ENCODE results near the gene TTLL3. TPM values are rescaled to one million over a fixed set of nuclear protein-coding genes. Genes with fewer than 3 reads are reported as not detected.
"Not testable (repeated sequence)": the region's sequence is repeated elsewhere in the genome, so short reads cannot be mapped to it uniquely, and the experiment has no call there.

The TTLL3 gene
- total and polyA plus RNA-seq, 2 donors (not counting 1 experiment from before 2014, with no cell fraction given): 84.5 to 168 TPM

DNA sequence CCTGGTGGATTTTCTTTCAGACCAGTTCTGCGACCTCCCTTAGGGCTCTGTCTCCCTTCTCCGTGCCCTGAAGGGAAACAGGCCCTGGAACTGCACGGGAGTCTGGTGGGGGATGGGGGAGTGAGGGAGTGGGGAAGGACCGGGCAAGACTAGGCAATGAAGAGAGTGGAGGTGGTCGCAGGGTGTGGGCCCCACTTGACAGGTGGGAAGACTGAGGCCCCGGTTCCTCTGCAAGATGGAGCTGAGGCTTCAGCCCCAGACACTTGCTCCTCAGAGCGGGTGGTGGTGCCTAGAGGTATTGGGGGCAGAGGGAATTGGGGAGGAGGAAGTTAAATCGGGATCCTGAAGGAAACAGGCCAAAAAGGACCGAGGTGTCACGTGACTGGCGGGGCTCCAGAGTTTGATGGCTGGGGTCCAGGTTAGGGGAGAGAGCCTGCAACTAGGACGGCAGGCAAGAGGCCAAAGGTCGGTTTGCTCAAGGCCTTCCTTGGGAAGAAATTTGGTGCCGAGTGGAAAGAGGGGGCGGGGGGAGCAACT, 39.7 kb upstream of the TTLL3 start:
- Histone ChIP-seq H3K4me3 (ENCODE audit: control extremely low read depth in 1 of 5, extremely low read depth in 1 of 5, insufficient read depth in 1 of 5, low read depth in 2 of 5, low read length in 4 of 5) (peak overlapping the region; percentile 38 to 63 (median 39)), H4K20me1 (ENCODE audit: control insufficient read depth, insufficient read depth, low read length, poor library complexity, severe bottlenecking) (no peaks in the 10 kb centered on the region), H3K79me2 (ENCODE audit: control insufficient read depth, insufficient read depth, low read length) (no peaks in the 10 kb centered on the region), H2AFZ (ENCODE audit: insufficient read depth, low read depth, low read length, poor library complexity, severe bottlenecking) (peak overlapping the region; percentile 69), H3K4me1 (ENCODE audit: control insufficient read depth in 2 of 2, insufficient read depth in 2 of 2, low read length in 2 of 2) (peaks cover 17 to 18% of the 10 kb centered on the region in 2 donors), H3K27me3 (replicated peaks in 1 of 4; ENCODE audit: control extremely low read depth in 1 of 4, control insufficient read depth in 3 of 4, insufficient read depth in 4 of 4, low read length in 3 of 4) (peaks cover 0 to 12% (median 2%) of the 10 kb centered on the region in 4 experiments), H3K9ac (ENCODE audit: low read length) (peak overlapping the region; percentile 65), H3K9me3 (ENCODE audit: control extremely low read depth in 1 of 3, control insufficient read depth in 2 of 3, insufficient read depth in 1 of 3, low read length in 2 of 3) (no peaks in the 10 kb centered on the region), H3K4me2 (replicated peaks; ENCODE audit: low read depth, low read length, poor library complexity, severe bottlenecking) (peak overlapping the region; percentile 91), H3K27ac (ENCODE audit: low read length in 2 of 2) (no peak overlapping the region), H3K36me3 (replicated peaks in 1 of 2; ENCODE audit: control extremely low read depth in 1 of 2, control insufficient read depth in 1 of 2, extremely low read depth in 1 of 2, insufficient read depth in 2 of 2, low read length in 1 of 2) (peaks cover 0 to 2% of the 10 kb centered on the region in 2 experiments)
- peaks cover 5% of the 10 kb centered on the region for H3K27me3 Mint-ChIP-seq
- intact Hi-C loops (cut with micrococcal nuclease): no loop called here
- ChIA-PET POLR2A (interaction anchor here (1.2 to 1.7 kb wide), 2 partner anchors 19 to 22 kb away, joined by 3 to 7 read pairs; partner anchors contain the start of gene TADA3), CTCF (interaction anchor here (0.6 to 1.1 kb wide), 2 partner anchors 12 to 471 kb away, joined by 3 to 4 read pairs; no protein-coding TSS in a partner anchor)
- ATAC-seq (ENCODE audit: low read depth) (no peak), DNase-seq (no peak)
- no peak for TF ChIP-seq EZH2 (IDR thresholded peaks at IDR 0.05; ENCODE audit: borderline replicate concordance, insufficient read depth, low read depth, low read length, poor library complexity, severe bottlenecking)
- TF ChIP-seq, protein P1, sequence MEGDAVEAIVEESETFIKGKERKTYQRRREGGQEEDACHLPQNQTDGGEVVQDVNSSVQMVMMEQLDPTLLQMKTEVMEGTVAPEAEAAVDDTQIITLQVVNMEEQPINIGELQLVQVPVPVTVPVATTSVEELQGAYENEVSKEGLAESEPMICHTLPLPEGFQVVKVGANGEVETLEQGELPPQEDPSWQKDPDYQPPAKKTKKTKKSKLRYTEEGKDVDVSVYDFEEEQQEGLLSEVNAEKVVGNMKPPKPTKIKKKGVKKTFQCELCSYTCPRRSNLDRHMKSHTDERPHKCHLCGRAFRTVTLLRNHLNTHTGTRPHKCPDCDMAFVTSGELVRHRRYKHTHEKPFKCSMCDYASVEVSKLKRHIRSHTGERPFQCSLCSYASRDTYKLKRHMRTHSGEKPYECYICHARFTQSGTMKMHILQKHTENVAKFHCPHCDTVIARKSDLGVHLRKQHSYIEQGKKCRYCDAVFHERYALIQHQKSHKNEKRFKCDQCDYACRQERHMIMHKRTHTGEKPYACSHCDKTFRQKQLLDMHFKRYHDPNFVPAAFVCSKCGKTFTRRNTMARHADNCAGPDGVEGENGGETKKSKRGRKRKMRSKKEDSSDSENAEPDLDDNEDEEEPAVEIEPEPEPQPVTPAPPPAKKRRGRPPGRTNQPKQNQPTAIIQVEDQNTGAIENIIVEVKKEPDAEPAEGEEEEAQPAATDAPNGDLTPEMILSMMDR (IDR thresholded peaks at IDR 0.05): no peak
- peaks cover 21% of the 10 kb centered on the region for H3K4me1 Mint-ChIP-seq
- H3K9me3 Mint-ChIP-seq (ENCODE audit: insufficient read depth): no peaks in the 10 kb centered on the region
- H3K4me3 Mint-ChIP-seq: peak overlapping the region; percentile 67
- no peak overlapping the region for H3K27ac Mint-ChIP-seq
- 30% methylated on average over 13 of the region's 15 CpGs for WGBS (ENCODE audit: insufficient coverage)

DNA sequence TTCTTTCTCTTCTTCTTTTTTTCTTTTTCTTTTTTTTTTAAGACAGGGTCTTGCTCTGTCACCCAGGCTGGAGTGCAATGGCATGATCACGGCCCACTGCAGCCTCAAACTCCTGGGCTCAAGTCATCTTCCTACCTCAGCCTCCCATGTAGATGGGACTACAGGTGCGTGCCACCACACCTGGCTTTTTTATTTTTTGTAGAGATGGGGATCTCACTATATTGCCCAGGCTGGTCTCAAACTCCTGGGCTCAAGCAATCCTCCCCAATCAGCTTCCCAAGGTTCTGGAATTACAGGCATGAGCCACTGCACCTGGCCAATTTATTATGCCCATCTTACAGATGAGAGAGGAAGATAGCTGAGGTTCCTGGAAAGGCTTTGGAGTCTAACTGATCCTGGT, 39.1 kb upstream of the TTLL3 start:
- peaks cover 0 to 12% (median 2%) of the 10 kb centered on the region in 4 experiments for H3K27me3 ChIP-seq (replicated peaks in 1 of 4; ENCODE audit: control extremely low read depth in 1 of 4, control insufficient read depth in 3 of 4, insufficient read depth in 4 of 4, low read length in 3 of 4)
- H3K79me2 ChIP-seq (ENCODE audit: control insufficient read depth, insufficient read depth, low read length); H3K27me3 Mint-ChIP-seq; H3K9ac ChIP-seq (ENCODE audit: low read length); ATAC-seq (ENCODE audit: low read depth); DNase-seq; H4K20me1 ChIP-seq (ENCODE audit: control insufficient read depth, insufficient read depth, low read length, poor library complexity, severe bottlenecking); H3K27ac ChIP-seq (ENCODE audit: low read length in 2 of 2); H3K4me3 ChIP-seq (ENCODE audit: control extremely low read depth in 1 of 5, extremely low read depth in 1 of 5, insufficient read depth in 1 of 5, low read depth in 2 of 5, low read length in 4 of 5); H3K27ac Mint-ChIP-seq; H3K4me2 ChIP-seq (replicated peaks; ENCODE audit: low read depth, low read length, poor library complexity, severe bottlenecking); H3K36me3 ChIP-seq (replicated peaks in 1 of 2; ENCODE audit: control extremely low read depth in 1 of 2, control insufficient read depth in 1 of 2, extremely low read depth in 1 of 2, insufficient read depth in 2 of 2, low read length in 1 of 2); H2AFZ ChIP-seq (ENCODE audit: insufficient read depth, low read depth, low read length, poor library complexity, severe bottlenecking); H3K9me3 Mint-ChIP-seq (ENCODE audit: insufficient read depth); H3K9me3 ChIP-seq (ENCODE audit: control extremely low read depth in 1 of 3, control insufficient read depth in 2 of 3, insufficient read depth in 1 of 3, low read length in 2 of 3); intact Hi-C loops (cut with micrococcal nuclease): not testable (repeated sequence)
- ChIA-PET CTCF (interaction anchor here (0.6 to 1.1 kb wide), 3 partner anchors 11 to 470 kb away, joined by 3 to 6 read pairs (median 4); no protein-coding TSS in a partner anchor), POLR2A (interaction anchor here (1.2 kb wide), 1 partner anchor 21 kb away, joined by 3 read pairs; the partner anchor contains the start of gene TADA3)
- WGBS (ENCODE audit: insufficient coverage): no CpG with 5 or more reads among the region's 2 CpGs
- H3K4me3 Mint-ChIP-seq: peak overlapping the region; percentile 67
- H3K4me1 ChIP-seq (ENCODE audit: control insufficient read depth in 2 of 2, insufficient read depth in 2 of 2, low read length in 2 of 2): peaks cover 17 to 18% of the 10 kb centered on the region in 2 donors
- H3K4me1 Mint-ChIP-seq: peaks cover 22% of the 10 kb centered on the region
